HG02798 (cell line): Measurements from ENCODE around the gene RWDD4.

ENCODE experiments used
- ATAC-seq: cut with Tn5 transposase; IDR thresholded peaks from one replicate; pipeline ENCODE4 v1.9.1; 2021; ENCODE audit warnings: mild to moderate bottlenecking; ENCODE audit not compliant: unreplicated experiment, poor library complexity

The RWDD4 gene

DNA sequence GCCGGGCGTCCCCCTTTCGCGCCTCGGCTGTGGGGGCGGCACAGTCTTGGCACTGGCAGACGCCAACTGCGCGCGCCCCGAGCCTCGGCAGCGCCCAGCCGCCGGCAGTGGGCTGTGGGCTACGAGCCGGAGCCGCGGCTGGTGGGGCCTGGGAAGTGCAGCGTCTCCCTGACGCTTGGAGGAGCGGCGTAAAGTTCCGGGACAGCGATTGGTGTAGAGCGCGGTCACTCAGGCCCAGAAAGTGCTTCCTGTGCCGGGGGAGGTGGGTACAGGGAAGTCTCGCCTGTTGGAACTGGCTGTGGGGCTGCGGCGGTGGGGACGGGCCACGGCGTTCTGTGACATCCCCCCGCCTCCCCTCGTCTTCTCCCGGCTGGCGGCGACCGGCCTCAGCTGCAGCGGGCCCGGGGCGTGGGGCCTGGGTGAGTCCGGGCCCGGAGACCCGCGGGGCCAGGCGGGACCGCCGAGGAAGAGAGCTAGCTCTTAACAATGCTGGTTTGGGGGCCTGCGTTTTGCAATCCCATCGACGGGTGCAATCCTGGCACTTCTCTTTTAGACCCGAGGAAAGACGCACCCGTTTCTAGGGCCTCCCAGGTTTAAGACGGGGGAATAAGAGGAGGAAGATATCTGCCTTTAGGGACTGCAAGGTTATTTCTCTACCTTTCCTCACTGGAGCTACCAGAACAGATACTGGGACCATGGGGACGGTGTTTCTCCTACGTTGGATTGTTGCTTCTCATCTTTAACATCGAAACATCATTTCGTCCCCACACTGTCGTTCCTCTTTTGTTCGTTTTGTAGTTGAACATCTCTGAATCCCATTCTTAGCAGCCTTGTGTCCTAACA, at the start of gene RWDD4, which contains the start of gene TRAPPC11:
Gene RWDD4, minus strand, starts transcription at position 157 of the 843 bp plus-strand sequence. CDS start 233 bp downstream, outside the sequence.
Gene TRAPPC11, plus strand, starts transcription at position 265 of the 843 bp plus-strand sequence. CDS start 4,575 bp downstream, outside the sequence.
- peak; percentile 99 for ATAC-seq

- ATAC-seq = no peak
Measured at GRCh38 chr4:183702492-183702891, 43.5 kb upstream of the RWDD4 start.

DNA sequence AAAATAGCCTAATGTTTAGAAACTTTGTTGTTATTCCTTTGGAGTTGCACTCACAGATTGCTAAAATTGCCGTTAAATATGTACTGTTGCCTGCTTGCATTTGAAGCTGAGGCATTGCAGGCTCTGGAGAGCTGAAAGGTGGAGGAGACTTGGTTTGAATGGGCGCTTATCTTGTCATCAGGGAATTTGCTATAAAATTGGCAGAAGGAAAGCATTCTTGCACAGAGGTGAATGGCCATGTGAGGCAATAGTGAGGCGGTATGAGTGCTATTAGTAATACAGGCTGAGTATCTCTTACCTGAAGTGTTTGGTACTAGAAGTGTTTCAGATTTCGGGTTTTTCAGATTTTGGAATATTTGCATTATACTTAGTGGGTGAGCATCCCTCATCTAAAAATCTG, 41.4 kb upstream of the RWDD4 start:
- no peak for ATAC-seq

DNA sequence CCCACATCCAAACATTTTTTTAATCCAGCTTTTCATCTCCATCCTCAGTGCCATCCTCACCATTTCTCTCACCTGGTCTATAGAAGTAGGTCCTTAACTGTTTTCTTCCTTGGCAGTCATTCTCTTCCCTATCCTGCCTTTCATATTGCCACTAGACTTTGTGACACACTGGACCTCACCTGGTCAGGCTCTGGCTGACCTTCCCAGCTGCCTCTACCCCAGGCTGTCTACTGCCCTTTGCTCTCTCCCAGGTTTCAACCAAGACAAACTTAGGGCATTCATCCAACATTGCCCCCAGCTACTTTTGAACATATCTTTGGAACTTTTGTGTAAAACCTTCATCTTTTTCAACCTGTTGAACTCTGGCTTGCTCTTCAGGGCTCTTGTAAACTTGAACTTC, 39.9 kb upstream of the RWDD4 start:
- ATAC-seq = no peak

DNA sequence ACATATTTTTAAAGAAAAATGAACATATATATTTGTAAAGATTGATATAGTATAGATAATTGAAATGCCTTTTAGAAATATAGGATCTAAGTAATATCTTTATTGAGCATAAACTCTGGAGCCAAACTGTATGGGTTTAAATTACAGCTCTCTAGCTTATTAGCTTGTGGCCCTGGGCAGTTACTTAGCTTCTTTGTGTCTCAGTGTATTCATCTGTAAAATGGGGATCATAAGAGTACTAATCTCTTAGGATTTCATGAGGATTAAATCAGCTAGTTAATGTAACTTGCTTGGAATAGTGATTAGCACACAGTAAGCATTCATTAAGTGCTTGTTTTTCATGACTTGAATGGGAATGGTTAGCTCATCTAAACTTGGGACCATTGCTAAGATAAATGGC, 32.9 kb upstream of the RWDD4 start:
- ATAC-seq = no peak

- no peak for ATAC-seq
Measured at GRCh38 chr4:183691006-183691405, 32.0 kb upstream of the RWDD4 start.

DNA sequence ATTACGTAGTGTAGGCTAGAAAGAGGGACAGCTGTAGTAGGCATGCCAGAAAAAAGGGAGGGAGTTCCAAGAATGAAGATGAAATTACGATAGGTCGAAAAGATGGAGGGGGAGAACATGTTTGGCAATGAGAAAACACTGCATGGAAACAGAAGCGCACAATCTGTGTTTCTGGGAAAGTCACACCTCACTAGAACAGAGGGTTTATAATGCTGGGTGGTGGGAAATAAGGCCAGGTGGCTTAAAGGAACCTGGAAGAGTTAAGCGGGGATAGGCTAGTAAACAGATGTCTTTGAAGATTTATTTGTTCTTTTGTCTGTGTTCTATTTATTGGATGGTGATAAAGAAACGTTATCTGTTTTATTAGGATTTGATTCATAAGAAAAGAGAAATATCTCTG, 29.2 kb upstream of the RWDD4 start:
- no peak for ATAC-seq

DNA sequence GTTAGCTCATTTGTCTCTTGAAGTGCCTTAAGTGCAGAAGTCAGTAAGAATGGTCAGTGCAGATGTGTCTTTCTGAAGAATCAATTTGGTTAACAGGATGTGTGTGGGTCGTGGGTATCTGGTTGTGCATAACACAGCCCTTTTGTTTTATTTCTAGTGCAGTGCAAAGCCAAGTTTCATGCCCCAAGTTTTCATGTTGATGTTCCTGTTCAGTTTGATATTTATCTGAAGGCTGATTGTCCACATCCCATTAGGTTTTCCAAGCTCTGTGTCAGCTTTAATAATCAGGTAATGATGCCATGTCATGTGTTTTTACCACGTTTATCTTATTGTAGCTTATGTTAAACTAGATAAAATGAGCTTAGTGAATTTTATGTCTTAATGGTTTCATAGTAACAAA, 27.5 kb upstream of the RWDD4 start:
- no peak for ATAC-seq

DNA sequence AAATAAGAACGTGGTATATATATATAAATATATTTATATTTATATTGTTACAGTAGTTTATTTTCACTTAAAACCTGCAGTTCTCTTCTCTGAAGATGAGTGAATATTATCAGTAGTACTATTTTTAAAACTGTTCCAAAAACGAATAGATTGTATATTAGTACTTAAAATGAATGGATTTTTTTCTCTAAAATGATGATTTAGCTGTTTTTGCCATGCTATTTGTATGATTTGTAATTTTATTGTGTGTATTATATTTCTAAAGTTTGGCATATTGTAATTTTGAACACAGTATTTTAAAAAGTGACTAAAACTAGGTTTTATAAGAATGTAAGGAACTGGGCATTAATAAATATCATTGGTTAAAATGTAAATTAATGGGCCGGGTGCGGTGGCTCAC, 22.1 kb upstream of the RWDD4 start:
- no peak for ATAC-seq

GRCh38 chr4:183675625-183676024, 16.6 kb upstream of the RWDD4 start:
- ATAC-seq = no peak

DNA sequence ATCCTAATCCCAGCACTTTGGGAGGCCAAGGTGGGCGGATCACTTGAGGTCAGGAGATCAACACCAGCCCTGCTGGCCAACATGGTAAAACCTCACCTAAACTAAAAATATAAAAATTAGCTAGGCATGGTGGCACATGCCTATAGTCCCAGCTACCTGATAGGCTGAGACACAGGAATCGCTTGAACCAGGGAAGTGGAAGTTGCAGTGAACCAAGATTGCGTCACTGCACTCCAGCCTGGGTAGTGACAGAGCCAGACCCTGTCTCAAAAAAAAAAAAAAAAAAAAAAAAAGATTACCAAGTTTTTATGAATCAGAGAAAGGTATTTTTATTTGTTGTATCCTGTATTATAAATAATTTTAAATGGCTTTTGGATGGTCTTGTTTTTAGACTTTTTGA, 15.2 kb upstream of the RWDD4 start:
- no peak for ATAC-seq

GRCh38 chr4:183670960-183671555, 12.1 kb upstream of the RWDD4 start:
- ATAC-seq = no peak

GRCh38 chr4:183670251-183670650, 11.3 kb upstream of the RWDD4 start:
- ATAC-seq = no peak

- ATAC-seq = no peak
Measured at GRCh38 chr4:183666088-183666487, 7.1 kb upstream of the RWDD4 start.

DNA sequence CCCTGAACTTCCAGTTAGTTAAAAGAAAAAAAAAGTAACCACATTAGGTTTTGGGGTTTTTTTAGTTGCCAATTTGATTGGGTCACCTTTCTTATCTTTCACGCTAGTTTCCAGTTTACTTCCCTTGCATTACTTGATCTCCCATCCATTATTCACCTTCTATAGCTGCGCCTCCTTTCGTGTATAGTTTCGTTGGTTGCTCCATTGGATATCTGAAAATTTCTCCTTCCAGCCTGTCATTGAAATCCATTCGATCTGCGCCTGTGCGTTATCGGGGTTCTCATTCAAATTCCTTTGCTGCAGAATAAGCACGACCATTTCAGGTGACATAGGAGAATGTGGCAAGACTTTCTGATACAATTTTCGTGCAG, 872 bp upstream of the RWDD4 start:
- no peak for ATAC-seq

DNA sequence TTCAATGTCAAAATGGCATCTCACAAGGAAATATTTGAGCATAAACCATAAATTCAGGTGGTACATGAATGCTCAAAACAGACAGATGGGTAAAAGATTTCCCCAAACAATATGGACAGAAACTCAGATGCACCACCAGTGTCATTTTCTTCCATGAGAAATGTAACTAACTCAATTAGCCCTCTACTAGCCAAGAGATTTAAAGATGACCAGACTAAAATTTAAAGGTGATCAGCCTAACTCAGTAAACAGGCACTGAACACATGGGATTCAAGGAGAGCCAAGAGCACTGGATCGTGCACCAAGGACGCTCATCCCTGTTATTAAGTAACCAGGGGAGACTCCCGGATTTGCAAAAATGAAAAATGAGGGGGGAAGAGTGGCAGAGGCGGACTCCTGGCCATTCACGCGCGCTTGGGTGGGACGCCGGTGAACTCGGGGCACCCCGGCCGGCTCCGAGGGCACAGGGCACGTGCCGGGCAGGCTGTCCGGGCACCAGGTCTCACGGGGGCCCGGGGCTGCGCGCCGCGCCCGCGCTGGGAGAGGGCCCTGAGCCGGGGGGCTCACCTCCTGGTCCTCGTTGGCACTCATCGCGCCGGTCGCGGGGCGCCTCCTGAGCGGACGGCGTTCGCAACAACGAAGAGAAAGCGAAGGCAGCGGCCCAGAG, 490 bp downstream of the RWDD4 start:
- no peak for ATAC-seq

GRCh38 chr4:183657564-183657963, 1.4 kb downstream of the RWDD4 start:
- no peak for ATAC-seq

GRCh38 chr4:183645326-183645725, 13.7 kb downstream of the RWDD4 start:
- ATAC-seq = no peak

DNA sequence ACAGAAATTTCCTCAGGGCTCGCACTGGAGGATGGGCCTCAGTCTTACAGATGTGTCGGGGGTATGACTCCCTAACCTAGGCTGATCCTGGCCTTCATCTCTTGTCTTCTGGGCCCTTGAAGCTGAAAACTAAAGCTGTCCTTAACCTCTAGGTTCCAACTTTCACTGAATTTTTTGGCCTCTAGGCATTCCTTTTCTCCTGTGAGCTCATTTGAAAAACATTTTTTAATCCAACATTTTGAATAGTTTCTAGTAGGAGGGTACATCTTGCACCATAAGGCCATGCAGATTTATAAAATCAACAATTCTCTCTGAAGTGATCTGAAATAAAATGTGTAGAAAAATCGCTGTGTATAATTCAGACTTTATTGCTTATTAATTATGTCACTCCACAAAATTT, 19.7 kb downstream of the RWDD4 start:
- ATAC-seq = no peak

DNA sequence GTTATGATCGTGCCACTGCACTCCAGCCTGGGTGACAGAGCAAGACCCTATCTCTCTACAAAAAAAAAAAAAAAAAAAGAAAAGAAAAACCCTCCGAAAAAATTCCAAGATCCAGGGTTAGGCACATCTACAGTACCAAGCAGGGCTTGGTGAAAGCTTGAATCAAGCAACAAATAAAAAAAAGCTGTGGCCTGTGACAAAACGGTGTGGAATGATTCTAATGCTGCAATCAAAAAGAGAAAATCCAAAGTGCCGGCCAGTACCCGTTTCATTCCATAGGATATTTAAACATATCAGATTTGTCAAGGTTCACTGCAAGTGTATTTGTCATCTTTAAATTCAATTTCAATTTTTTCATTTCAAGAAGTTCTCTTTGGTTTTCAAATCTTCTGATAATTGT, 20.5 kb downstream of the RWDD4 start:
- no peak for ATAC-seq

DNA sequence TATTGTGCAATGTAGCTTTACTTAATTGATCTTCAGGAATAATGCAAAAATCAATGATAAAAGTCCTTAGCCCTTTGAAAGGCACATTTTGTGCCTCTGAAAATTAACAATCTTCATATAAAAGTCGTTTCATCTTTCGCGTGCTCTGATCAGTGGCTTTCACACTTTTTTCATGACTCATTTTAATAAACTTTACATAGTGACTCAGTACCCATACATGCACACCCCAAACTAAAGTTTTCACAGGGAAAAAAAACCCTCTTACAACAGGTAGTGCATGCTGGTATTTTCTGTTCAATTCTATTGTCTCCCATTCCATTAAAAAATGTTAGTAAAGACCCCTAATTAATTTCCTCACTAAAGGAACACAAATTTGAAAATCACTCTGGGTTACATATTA, 21.5 kb downstream of the RWDD4 start:
- ATAC-seq = no peak
